Activated T-cell treated with anti-CD3 and anti-CD28 coated beads, Interleukin-2, amount 50 U/mL, for 48 hours (primary cell): ENCODE results near the gene ZNF726.
"Not testable (repeated sequence)": the region's sequence is repeated elsewhere in the genome, so short reads cannot be mapped to it uniquely, and the experiment has no call there.

Experiments used
- DNase-seq, 2 experiments: peaks; one replicate each; pipeline ENCODE4 v3.0.0-alpha.2; 2020

ZNF726 gene

GRCh38 chr19:23949611-23950010 is 34.9 kb downstream of the ZNF726 start:
- no peak for DNase-seq

GRCh38 chr19:23956051-23956450 is 41.4 kb downstream of the ZNF726 start:
- no peak for DNase-seq

- DNase-seq: no peak
Measured at GRCh38 chr19:23957660-23958281, 43.1 kb downstream of the ZNF726 start.

GRCh38 chr19:23963396-23963795 is 48.7 kb downstream of the ZNF726 start:
- not testable (repeated sequence) for DNase-seq

GRCh38 chr19:23963881-23964280 is 49.2 kb downstream of the ZNF726 start:
- not testable (repeated sequence) for DNase-seq

GRCh38 chr19:23964334-23964733 is 49.6 kb downstream of the ZNF726 start:
- not testable (repeated sequence) for DNase-seq

GRCh38 chr19:23969630-23970029 is 54.9 kb downstream of the ZNF726 start:
- DNase-seq: no peak

GRCh38 chr19:23971598-23971997 is 56.9 kb downstream of the ZNF726 start:
- DNase-seq: no peak

GRCh38 chr19:23972161-23972560 is 57.5 kb downstream of the ZNF726 start:
- no peak for DNase-seq

- no peak for DNase-seq
Measured at GRCh38 chr19:23974941-23975340, 60.3 kb downstream of the ZNF726 start.

GRCh38 chr19:23976631-23977030 is 61.9 kb downstream of the ZNF726 start:
- not testable (repeated sequence) for DNase-seq

- not testable (repeated sequence) for DNase-seq
Measured at GRCh38 chr19:23977256-23977655, 62.6 kb downstream of the ZNF726 start.

GRCh38 chr19:23978068-23978467 is 63.4 kb downstream of the ZNF726 start:
- DNase-seq: no peak

- DNase-seq: no peak
Measured at GRCh38 chr19:23980805-23981204, 66.1 kb downstream of the ZNF726 start.

GRCh38 chr19:23981863-23982262 is 67.2 kb downstream of the ZNF726 start:
- DNase-seq: no peak

GRCh38 chr19:23983406-23983805 is 68.7 kb downstream of the ZNF726 start:
- no peak for DNase-seq
